ENCODE results near the gene ZAR1L. TPM values are rescaled to one million over a fixed set of nuclear protein-coding genes. Genes with fewer than 3 reads are reported as not detected.

The ZAR1L gene
- total RNA-seq, 1 experiment from 2014 or later: not detected

GRCh38 chr13:32311188-32311897 lies 3.8 kb downstream of the ZAR1L start:
- H3K9me3 ChIP-seq: no peaks in the 10 kb centered on the region
- no peak overlapping the region for H3K4me3 ChIP-seq
- no peak for DNase-seq
- H3K36me3 ChIP-seq: no peaks in the 10 kb centered on the region
- H3K27me3 ChIP-seq: no peaks in the 10 kb centered on the region; the same call in 1 of the 2 replicates

GRCh38 chr13:32310134-32310706 lies 4.9 kb downstream of the ZAR1L start:
- no peak for DNase-seq
- H3K27me3 ChIP-seq: no peaks in the 10 kb centered on the region; the same call in 1 of the 2 replicates
- no peaks in the 10 kb centered on the region for H3K9me3 ChIP-seq
- no peak overlapping the region for H3K4me3 ChIP-seq
- no peaks in the 10 kb centered on the region for H3K36me3 ChIP-seq

GRCh38 chr13:32309312-32310133 lies 5.6 kb downstream of the ZAR1L start:
- Histone ChIP-seq H3K4me3 (no peak overlapping the region), H3K36me3 (no peaks in the 10 kb centered on the region), H3K9me3 (no peaks in the 10 kb centered on the region), H3K27me3 (no peaks in the 10 kb centered on the region; the same call in 1 of the 2 replicates)
- DNase-seq: no peak

- H3K4me3 ChIP-seq: no peak overlapping the region
- H3K36me3 ChIP-seq: no peaks in the 10 kb centered on the region
- no peaks in the 10 kb centered on the region; the same call in none of the 2 replicates for H3K27me3 ChIP-seq
- DNase-seq: no peak
- no peaks in the 10 kb centered on the region for H3K9me3 ChIP-seq
Observed at GRCh38 chr13:32305646-32306045, 9.5 kb downstream of the ZAR1L start.

- Histone ChIP-seq H3K4me3 (no peak overlapping the region), H3K9me3 (no peaks in the 10 kb centered on the region), H3K36me3 (no peaks in the 10 kb centered on the region), H3K27me3 (peaks cover 25% of the 10 kb centered on the region)
- no peak for DNase-seq
Observed at GRCh38 chr13:32302461-32302860, 12.7 kb downstream of the ZAR1L start.

- Histone ChIP-seq H3K9me3 (no peaks in the 10 kb centered on the region), H3K36me3 (no peaks in the 10 kb centered on the region), H3K4me3 (no peak overlapping the region), H3K27me3 (peaks cover 26% of the 10 kb centered on the region)
- DNase-seq: no peak
Observed at GRCh38 chr13:32300920-32301319, 14.2 kb downstream of the ZAR1L start.

- H3K36me3 ChIP-seq: no peaks in the 10 kb centered on the region
- DNase-seq: no peak
- H3K4me3 ChIP-seq: no peak overlapping the region
- H3K9me3 ChIP-seq: no peaks in the 10 kb centered on the region
- peaks cover 26% of the 10 kb centered on the region for H3K27me3 ChIP-seq
Observed at GRCh38 chr13:32300406-32300805, 14.8 kb downstream of the ZAR1L start.

- no peak overlapping the region for H3K4me3 ChIP-seq
- H3K36me3 ChIP-seq: no peaks in the 10 kb centered on the region
- H3K27me3 ChIP-seq: peaks cover 26% of the 10 kb centered on the region
- DNase-seq: no peak
- no peaks in the 10 kb centered on the region for H3K9me3 ChIP-seq
Observed at GRCh38 chr13:32299893-32300292, 15.3 kb downstream of the ZAR1L start.

- no peak for DNase-seq
- Histone ChIP-seq H3K27me3 (peaks cover 26% of the 10 kb centered on the region), H3K36me3 (no peaks in the 10 kb centered on the region), H3K9me3 (no peaks in the 10 kb centered on the region), H3K4me3 (no peak overlapping the region)
Observed at GRCh38 chr13:32298695-32299094, 16.5 kb downstream of the ZAR1L start.

GRCh38 chr13:32297206-32297605 lies 18.0 kb downstream of the ZAR1L start:
- no peak overlapping the region for H3K4me3 ChIP-seq
- H3K9me3 ChIP-seq: no peaks in the 10 kb centered on the region
- H3K36me3 ChIP-seq: no peaks in the 10 kb centered on the region
- DNase-seq: no peak
- peaks cover 26% of the 10 kb centered on the region for H3K27me3 ChIP-seq

- DNase-seq: no peak
- H3K9me3 ChIP-seq: no peaks in the 10 kb centered on the region
- H3K4me3 ChIP-seq: no peak overlapping the region
- no peaks in the 10 kb centered on the region for H3K36me3 ChIP-seq
- H3K27me3 ChIP-seq: no peaks in the 10 kb centered on the region
Observed at GRCh38 chr13:32285633-32285965, 29.6 kb downstream of the ZAR1L start.

GRCh38 chr13:32284927-32285632 lies 30.1 kb downstream of the ZAR1L start:
- no peak overlapping the region for H3K4me3 ChIP-seq
- DNase-seq: peak; percentile 37
- H3K9me3 ChIP-seq: no peaks in the 10 kb centered on the region
- no peaks in the 10 kb centered on the region for H3K27me3 ChIP-seq
- H3K36me3 ChIP-seq: no peaks in the 10 kb centered on the region

- Histone ChIP-seq H3K36me3 (no peaks in the 10 kb centered on the region), H3K9me3 (no peaks in the 10 kb centered on the region), H3K27me3 (no peaks in the 10 kb centered on the region), H3K4me3 (no peak overlapping the region)
- no peak for DNase-seq
Observed at GRCh38 chr13:32282096-32282711, 33.0 kb downstream of the ZAR1L start.

- Histone ChIP-seq H3K36me3 (no peaks in the 10 kb centered on the region), H3K27me3 (no peaks in the 10 kb centered on the region), H3K9me3 (no peaks in the 10 kb centered on the region), H3K4me3 (no peak overlapping the region)
- no peak for DNase-seq
Observed at GRCh38 chr13:32281096-32281495, 34.1 kb downstream of the ZAR1L start.

GRCh38 chr13:32278426-32278825 lies 36.7 kb downstream of the ZAR1L start:
- H3K9me3 ChIP-seq: no peaks in the 10 kb centered on the region
- H3K27me3 ChIP-seq: no peaks in the 10 kb centered on the region
- peak; percentile 4 for DNase-seq
- no peak overlapping the region for H3K4me3 ChIP-seq
- no peaks in the 10 kb centered on the region for H3K36me3 ChIP-seq

- Histone ChIP-seq H3K36me3 (no peaks in the 10 kb centered on the region), H3K4me3 (no peak overlapping the region), H3K9me3 (no peaks in the 10 kb centered on the region), H3K27me3 (no peaks in the 10 kb centered on the region)
- DNase-seq: no peak
Observed at GRCh38 chr13:32277839-32278238, 37.3 kb downstream of the ZAR1L start.

Measured in MG63 (cell line).